ENCODE data around the gene LCN1.

Gene LCN1

GRCh38 chr9:135520916-135521607 lies at the start of gene LCN1:
LCN1 (plus strand) TSS chr9:135521440; CDS start chr9:135521498, 58 bp downstream.
- DNase-seq, result no peak

- no peak for DNase-seq
Observed at GRCh38 chr9:135471791-135472640, 49.2 kb upstream of the LCN1 start.

DNA sequence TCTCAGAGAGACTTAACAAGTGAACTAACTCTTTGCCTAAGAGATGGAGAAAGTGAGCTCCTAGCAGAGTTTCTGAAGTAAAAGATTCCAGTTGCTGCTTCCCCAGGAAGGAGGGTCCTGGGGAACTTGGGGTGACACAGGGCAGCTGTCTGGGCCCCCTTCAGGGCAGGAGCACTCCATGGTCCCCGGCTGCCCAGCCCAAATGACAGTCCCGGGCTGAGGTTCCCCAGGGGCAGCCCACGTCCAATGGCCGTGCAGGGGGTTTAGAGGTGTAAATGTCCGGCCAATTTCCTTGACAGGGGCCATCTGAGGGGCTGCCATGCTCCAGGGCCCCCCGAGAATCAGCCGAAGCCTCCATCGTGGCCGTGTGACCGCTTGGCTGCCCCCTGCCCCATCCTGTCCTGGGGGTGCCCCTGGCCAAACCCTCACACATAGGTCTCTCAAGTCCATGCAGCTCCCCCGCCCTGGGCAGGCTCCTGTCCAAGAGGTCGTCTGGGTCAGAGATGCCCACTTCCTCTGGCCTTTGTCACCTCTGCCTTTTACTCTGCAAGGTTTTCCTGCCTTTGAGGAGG lies 47.2 kb upstream of the LCN1 start:
- DNase-seq, result no peak

- no peak for DNase-seq
Observed at GRCh38 chr9:135474915-135475314, 46.3 kb upstream of the LCN1 start.

- no peak for DNase-seq
Observed at GRCh38 chr9:135476561-135477355, 44.5 kb upstream of the LCN1 start.

DNA sequence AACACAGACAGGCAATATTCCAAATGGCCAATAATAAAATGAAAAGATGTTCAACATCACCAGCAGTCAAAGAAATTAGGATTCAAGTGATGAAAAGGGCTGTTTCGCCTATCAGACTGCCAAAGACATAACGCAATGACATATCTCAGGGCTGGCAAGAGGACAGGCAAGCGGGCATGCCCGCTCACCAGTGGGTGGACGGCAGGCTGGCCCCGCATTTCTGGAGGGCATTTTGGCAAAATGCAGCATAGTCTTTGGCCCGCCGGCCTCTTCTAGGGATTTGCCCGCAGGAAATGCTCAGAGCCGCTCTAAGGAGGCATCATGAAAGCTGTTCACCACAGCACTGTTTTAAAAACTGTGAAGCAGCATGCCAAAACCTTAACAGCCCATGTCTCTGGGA lies 43.0 kb upstream of the LCN1 start:
- no peak for DNase-seq

DNA sequence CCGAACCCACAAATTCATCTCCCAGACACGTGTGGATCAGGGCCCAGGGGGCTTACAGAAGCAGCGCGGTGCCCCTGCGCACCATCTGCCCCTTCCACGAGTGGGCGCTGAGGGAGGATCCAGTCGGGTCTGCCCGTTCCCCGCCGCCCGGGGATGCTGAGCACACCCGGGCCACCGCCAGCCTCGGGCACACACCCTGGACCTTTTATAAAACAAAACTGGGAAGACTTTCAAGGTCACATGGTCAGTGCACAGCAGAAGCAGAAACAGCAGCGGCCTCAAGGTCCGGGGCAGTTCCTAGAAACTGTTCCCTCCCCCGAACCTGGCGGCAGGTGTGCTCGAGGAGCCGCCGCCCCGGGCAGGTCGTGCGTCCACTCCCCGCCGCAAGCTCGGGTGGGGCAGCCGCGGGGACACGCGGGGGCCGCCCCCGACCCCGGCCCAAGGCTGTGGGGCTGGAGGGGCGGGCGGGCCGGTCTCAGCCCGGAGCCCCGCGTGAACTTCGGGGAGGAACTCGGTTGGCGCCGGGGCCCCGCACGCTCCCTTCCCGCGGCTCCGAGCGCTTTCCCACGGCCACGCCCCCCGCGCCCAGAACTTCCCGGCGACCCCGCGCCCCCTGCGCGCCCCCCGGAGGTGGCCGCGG lies 42.3 kb upstream of the LCN1 start:
- DNase-seq, result no peak

- no peak for DNase-seq
Observed at GRCh38 chr9:135479469-135480052, 41.7 kb upstream of the LCN1 start, which contains the start of gene PPP1R26. PPP1R26 (plus strand) TSS chr9:135479782; CDS start chr9:135484511, 4,729 bp downstream.

- no peak for DNase-seq
Observed at GRCh38 chr9:135480071-135480939, 40.9 kb upstream of the LCN1 start.

DNA sequence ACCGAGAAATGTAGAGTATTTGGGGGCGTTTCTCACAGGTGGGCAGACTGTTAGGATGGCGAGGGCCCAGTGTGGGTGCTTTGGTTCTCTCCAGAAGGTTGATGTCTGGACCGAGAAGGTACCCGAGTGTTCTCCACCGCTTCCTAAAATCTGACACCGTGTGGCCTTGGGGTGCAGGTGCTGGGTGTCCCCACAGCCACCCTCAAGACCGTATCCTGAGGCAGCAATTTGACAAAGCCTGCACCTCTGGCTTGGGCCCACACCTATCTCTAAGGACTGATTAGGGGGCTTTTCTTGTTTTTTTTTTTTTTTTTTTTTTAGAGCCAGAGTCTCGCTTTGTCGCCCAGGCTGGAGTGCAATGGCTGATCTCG lies 40.3 kb upstream of the LCN1 start:
- DNase-seq, result no peak

DNA sequence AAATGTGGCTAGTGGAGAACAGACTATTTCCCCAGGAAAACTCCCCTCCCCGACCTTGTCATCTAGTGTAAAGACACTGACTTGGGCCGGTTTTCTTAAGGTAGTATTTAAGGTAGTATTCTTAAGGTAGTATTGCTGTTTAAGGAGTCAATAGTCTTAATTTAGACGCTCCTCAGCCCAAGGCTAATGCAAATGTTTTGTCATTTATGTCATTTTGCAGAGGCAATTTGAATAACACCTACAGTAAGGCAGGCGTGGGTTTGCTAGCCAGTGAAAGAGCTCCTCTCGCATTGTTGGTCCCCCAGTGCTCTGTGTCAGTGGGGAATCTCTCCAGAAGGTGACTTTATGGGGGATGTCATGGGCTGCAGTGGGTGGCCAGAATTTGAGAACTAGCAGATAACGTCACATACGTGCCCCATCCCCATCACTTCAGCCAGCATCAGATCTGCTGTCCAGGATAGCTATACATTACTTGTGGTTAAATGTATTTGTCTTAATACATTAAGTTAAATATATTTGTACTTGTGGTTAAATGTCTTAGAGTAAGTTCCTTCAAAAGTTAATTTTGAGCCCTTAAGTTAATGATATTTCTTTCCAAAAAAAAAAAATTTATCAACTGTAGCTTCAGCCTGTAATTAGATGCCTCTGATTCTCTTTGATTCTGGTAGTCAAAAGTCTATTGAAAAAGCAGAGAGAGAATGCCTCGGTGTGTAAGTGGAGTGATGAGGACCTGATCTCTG lies 39.1 kb upstream of the LCN1 start:
- no peak for DNase-seq

DNA sequence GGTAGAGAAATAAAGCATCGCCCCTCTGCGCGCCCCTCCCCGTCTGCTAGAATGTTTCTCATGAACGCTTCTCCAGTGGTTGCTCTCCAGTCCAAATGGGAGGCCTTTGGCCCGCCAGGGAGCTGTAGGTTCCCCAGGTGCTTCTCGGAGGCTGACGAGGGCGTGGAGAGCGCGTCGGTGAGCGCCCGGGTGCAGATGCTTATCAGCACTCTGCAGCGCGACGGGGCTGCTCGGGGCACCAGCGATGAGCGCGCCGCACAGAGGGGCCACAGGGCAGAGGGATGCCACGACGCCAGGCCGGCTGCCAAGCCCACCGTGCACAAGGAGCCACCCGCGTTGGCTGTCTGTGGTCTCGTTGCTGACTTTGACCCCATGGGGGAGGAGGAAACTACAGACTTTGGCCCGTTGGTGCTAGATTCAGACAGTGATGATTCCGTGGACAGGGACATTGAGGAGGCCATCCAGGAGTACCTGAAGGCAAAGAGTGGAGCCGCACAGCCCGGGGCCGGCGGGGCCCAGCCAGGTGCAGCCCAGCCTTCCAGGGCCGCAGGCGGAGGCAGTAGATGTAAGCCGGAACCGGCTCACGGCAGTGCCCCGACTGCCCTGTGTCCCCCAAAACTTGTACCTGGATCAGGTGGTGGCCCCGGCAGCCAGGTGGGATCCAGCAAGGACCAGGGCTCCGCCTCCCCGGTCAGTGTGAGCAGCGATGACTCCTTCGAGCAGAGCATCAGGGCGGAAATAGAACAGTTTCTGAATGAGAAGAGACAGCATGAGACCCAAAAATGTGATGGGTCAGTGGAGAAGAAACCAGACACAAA lies 36.6 kb upstream of the LCN1 start:
- no peak for DNase-seq

DNA sequence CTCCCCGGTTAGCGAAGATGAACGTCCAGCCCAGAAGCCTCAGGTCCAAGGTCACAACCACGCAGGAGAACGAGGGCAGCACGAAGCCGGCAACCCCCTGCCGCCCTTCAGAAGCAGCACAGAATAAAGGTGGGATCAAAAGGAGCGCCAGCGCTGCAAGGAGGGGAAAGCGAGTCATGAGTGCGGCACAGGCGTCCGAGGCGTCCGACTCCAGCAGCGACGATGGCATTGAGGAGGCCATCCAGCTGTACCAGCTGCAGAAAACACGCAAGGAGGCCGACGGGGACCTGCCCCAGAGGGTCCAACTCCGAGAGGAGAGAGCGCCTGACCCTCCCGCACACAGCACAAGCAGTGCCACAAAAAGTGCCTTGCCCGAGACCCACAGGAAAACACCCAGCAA lies 35.9 kb upstream of the LCN1 start:
- no peak for DNase-seq

GRCh38 chr9:135485832-135486231 lies 35.4 kb upstream of the LCN1 start:
- DNase-seq, result no peak

GRCh38 chr9:135486267-135487065 lies 34.8 kb upstream of the LCN1 start:
- DNase-seq, result no peak

DNA sequence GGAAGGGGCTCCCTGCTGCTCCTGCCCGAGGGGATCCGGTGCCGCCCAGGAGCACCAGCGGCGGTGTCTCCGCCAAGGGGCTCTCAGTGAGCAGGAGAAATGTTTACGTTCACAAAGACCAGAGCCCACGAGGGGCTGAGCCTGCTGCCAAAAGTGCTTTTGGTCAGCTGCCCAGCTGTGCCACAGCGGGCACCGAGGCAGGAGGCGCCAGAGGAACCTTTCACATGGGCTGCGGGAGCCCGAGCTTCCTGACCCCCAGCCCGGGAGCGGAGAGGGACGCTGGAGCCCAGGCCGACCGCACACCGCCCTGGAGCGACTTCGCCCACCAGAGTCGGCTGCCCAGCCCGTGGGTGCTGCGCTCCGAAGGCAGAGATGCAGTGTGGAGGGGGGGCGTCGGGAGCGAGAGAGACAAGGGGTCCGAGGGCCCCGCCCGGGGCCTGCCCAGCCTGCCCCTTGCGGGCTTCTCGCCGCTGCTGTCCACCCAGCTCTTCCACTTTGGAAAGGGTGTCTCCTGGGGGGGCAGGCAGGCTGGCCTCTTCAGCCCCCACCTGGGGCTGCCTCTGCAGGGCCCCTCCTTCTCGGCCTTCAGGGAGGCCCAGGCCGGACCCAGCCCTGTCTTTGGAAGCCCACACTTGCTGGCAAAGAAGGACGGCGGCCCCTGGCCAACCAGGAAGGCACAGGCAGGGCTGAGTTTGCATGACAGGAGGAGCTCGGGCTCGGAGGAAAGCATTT lies 33.8 kb upstream of the LCN1 start:
- DNase-seq, result no peak

DNA sequence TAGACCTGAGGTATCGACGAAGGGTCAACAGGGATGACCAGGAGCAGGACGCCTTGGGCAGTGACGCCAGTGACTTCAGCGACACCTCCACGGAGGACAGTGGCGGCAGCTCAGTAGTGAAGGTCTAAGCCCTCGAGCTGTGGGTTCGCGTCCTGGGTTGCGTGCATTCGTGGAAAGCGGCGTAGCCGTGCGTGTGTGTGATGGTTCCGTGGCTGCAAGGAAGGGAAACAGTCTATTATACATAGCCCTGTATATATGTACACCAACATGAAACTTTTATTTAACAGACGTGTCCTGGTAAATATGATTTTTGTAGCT lies 33.3 kb upstream of the LCN1 start:
- DNase-seq, result no peak

GRCh38 chr9:135488527-135488926 lies 32.7 kb upstream of the LCN1 start:
- DNase-seq, result no peak
